DLD1 (cell line): ENCODE data around the gene EXOC4.

Source experiments
- in situ Hi-C: cut with HindIII; loops from 2 replicates; pipeline ENCODE4 v1.10.0; 2017; ENCODE audit warnings: low sequenced_read_pairs

Gene EXOC4

DNA sequence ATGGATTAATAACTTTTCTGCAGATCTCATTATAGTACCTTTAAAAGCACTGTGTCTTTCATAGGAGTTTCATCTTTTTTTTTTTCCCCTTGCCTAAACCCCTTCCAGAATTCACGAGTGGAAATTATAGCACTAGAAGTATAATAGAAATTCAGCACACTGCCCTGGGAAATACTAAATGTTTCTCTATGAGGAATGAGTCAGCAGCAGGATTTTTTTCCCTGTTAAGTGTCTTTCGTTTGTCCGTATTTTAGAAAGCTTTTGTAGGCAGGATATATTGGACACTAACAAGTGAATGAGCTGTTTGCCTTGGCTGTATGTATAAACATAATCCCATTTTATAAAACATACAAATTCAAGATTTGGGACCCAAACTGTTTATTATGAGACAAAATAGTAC, 105.8 kb downstream of the EXOC4 start:
- in situ Hi-C loops = no loop called here

DNA sequence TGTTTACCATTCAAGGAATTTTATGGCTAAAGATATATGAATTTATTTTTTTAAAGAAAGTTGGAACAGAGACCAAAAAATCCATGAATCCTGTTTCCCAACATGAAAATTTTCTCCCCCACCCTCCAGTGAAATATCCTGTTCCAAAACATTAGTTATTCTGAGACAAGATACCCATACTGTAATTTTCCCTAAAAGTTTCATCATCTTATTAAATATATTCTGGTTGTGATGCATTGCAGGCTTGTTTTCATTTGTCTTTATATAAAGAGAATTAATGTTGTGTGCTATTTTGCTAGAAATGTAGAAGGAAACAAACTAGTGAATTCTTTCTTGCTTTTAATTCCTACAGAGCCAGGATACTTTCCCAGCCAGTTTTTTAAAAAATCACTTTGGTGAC, 106.6 kb downstream of the EXOC4 start:
- in situ Hi-C loops = no loop called here

DNA sequence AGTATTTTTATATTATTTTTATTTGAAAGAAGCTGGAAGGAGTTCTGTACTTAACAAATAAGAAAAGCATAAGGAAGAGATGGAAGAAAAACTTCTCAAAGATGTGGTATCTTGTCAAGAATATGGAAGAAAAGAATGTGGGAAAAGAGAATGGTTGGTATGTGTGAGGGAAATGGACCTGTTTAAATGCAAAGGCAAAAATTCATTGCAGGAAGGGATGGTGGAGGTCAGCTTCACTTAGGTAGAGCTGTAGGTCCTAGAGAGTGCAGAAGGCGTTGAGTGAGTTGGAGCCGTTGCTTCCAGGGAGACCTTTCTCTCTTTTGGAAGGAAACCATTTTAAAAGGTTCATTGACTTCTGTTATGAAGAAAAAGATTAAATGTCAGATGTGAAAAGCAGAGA, 107.3 kb downstream of the EXOC4 start:
- in situ Hi-C loops = no loop called here

DNA sequence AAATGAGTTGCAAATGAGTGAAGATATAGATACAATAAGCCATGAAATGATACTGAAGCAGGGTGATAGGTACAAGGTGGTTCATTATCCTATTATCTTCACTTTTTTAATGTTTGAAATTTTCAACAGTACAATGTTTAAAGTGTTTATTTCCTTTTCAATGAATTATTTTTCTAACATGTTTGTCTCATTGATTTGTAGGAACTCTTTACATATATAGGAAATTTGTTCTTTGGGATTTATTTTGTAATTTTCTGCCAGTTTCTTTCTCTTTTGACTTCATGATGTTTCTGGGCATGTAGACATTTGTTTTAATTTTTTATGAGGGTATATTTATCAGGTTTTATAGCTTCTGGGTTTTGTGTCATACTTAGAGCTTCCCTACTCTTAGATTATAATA, 108.9 kb downstream of the EXOC4 start:
- in situ Hi-C loops = no loop called here

DNA sequence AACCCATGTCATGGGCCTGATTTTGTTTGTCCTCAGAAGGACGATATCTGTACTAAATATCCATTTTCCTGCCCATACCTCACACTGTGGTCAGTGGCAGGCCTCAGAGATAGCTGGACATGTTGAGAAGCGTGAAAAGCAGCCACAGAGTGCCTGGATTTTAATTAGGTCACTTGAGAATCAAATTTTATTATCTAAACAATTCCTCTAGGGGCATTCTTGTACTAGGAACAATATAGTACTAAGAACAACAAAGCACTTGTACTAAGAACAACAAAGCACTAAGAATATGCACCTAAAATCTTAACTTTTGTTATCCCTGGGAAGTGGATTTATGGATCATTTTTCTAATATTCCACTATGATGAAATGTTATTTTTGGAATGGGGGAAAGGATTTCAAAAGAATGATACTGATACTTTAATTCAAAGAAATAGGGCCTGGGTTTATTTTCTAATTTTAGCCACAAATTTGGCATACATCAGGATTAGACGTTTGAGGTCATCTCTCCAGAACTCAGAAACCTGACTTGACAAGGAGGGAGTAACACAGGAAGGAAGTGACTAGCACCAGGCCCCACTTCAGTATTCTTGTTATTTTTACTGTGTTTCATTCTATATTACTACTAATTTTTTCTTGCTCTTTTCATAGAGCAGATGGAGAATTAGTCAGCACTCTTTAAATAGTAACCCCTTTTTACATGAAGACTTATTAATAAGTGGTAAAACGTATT, 112.2 kb downstream of the EXOC4 start:
- in situ Hi-C loops = no loop called here

DNA sequence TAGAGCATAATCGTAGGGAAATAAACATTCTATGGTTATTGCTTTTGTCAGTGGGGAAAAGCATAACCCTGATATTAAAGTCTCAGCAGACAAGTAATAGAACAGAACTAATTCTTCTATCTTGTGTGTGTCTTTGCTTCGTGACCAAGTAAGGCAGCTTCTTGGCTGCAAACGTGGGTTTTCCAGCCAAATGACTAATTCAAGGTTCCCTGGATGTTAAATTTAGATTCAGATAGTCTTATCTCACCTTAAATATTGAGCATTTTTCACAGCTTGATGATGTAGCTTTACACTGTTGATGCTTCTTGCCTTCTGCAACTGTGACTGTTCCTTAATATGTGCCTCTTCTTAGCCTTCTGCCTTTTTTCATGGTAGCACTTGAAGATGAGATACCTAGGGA, 113.0 kb downstream of the EXOC4 start:
- in situ Hi-C loops = no loop called here

DNA sequence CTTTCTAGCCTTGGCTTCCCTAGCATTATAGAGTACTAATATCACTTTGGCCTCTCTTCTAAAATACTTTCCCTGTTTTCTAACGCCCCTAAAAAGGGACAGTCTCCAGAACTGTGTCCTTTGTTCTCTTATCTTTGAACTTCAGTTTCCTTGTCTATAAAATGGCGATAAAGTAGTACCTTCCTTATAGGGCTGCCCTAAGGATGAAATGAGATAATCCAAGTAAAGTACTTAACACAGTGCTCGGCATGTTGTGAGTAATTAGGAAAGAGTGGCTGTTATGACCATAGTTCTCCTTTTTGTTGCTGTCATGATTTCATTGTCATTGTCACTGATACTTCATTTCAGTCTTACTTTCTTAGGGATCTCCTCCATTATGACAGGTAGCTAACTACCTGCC, 114.7 kb downstream of the EXOC4 start:
- in situ Hi-C loops = no loop called here

DNA sequence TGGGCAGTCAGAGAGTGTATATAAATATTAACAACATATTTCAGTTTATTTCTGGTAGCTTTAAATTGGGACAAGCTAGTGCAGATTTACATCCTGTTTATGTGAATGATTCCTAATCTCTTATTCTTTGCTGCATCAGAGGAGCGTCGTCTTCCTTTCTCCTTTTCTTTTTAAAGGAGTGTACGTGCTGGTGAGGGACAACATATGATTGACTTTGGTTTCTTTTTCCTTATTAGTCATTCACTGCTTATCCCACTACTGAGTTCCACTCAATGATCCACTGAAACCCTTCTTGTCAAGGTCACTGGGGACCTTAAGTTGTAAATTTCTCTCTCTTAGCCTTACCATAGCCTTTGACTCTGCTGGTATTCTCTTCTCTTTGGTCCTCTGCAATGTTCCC, 116.3 kb downstream of the EXOC4 start:
- in situ Hi-C loops = no loop called here

DNA sequence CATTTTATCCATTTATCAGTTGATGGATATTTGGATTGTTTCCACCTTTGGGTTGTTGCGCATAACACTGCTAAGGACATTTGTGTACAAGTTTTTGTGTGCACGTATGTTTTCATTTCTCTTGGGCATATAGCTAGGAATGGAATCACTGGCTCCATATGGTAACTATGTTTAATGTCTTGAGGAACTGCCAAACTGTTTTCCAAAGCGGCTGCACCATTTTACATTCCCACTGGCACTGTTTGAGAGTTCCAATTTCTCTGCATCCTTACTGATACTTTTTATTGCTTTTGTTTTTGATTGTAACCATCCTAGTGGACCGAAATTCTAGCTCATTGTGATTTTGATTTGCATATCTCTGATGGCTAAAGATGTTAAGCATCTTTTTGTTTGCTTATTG, 118.7 kb downstream of the EXOC4 start:
- in situ Hi-C loops = no loop called here

DNA sequence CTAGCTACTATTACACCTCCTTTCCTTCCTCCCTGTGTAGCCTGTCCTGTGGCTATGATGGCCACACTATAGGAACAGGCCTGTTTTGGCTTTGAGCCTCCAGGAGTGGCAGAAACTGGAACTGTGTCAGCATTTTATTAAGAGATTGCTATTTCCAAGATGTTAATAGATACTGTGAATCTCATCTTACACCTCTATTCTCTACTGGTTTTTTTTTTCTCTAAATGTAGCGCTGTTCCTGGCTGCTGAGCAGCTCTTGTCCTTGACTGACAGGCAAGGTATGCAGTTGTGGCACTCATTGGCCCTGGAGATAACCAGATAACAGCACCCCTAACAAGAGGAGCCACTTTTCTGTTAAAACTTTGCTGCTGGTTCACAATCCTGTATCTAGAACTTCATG, 119.5 kb downstream of the EXOC4 start:
- in situ Hi-C loops = no loop called here

DNA sequence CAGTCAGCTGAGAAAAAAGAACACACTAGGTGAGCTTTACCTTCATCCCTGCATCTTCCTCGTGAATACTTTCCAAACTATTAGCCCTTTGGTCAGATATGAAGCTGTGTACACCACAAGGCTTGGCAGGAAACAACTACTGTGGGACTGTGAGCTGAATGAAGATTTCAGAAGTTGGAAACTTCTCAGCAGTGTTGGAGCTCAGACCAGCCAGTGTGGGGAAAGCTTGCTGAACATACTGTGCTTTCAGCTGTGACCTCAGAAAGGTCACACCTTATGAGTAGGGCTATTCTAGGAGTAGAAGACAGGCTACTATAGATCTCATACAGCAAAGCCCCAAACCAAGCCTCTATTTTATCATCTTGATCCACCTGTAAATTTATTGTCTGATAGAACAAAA, 123.6 kb downstream of the EXOC4 start:
- in situ Hi-C loops = no loop called here

DNA sequence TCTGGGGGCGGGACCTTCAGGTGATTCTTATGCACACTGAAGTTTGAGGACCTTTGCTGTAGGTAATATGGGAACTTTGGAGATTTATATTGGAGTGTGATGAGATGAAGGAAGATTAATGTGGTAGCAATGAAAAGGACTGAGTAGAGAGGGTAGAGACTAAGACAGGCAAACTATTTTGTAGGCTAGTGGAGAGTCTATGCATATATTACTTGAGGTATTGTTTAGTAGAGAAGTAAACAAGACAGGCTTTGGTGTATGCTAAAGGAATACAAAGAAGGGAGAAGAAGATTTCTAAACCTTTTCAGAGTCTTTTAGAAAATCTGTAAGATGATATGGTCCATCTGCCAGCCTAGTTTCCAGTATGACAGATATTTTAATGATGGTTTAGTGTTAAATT, 129.1 kb downstream of the EXOC4 start:
- in situ Hi-C loops = no loop called here

DNA sequence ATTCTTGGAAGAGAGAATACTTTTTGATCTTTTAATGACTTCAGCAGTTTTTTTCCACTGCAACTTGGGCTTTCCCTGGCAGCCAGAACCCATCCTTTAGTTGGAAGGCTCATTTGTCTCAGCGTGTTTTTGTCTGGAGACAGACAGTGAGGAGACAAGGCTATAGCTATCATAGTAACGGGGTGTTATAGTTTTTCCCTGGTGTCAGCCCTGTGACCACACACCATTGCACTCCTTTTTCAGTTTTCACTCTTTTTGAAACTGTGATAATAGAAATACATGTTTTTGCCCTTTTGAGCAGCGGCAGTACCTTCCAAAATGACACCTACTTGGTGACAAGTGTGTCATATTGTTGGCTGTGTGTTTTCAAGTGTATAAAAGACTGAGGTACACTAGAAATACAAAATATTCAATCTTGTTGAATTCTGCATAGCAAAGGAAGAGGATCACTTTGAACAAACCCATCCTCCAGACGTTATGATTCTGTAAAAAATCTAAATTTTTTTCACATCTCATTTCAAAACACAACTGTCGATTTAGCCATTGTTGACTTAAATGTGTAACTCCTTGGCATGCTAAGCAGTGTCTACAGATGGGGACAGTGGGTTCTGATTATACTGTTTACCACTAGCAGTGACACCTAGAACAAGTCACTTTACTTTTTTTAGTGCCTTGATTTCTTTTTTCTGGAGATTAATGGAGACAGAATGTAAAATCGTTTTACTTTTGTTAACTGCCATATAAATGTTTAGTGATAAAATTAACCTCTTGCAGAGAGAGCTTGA, 130.1 kb downstream of the EXOC4 start:
- in situ Hi-C loops = no loop called here

DNA sequence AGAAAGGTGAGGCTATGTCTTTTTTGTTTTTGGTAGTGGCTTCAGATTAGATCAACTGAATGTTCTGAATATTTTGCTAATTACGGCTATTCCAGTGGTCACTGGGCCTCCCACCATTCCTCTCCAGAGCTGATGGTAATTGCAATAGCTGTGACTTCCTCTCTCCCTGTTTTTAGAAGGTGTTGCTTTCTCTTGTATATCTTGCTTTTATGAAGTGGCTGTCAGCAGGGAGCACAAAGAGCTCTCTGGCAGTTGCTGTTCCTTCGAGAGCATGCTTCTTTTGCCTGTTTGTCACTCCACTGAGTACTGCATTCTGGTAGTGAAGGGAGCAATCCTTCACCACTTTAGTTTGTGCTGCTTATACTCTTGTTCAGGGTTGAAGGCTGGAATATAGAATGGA, 133.3 kb downstream of the EXOC4 start:
- in situ Hi-C loops = no loop called here

DNA sequence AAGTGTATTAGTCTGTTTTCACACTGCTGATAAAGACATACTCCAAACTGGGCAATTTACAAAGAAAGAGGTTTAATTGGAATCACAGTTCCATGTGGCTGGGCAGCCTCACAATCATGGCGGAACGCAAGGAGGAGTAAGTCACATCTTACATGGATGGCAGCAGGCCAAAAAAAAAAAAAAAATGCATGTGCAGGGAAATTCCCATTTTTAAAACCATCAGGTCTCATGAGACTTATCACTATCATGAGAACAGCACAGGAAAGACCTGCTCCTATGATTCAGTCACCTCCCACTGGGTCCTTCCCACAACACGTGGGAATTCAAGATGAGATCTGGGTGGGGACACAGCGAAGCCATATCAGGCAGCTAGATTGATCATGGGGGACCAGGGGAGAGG, 136.8 kb downstream of the EXOC4 start:
- in situ Hi-C loops = no loop called here

DNA sequence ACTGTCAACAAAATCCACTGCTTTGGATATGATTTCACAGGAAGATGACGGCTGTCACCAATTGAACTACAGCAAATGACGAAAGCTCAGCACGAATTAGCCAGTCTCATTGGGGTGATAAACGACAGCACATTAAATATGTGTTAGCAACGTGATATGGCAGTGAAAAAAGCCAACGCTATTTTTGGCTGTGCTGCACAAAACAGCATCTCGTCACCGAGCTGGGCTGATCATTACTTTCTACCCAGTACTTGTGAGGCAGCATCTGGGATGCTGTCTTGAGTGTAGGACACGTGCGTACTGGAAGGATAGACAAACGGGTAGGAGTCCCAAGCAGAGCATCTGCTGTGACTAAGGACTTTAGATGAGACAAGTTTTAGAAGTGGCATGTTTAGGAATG, 138.3 kb downstream of the EXOC4 start:
- in situ Hi-C loops = no loop called here

DNA sequence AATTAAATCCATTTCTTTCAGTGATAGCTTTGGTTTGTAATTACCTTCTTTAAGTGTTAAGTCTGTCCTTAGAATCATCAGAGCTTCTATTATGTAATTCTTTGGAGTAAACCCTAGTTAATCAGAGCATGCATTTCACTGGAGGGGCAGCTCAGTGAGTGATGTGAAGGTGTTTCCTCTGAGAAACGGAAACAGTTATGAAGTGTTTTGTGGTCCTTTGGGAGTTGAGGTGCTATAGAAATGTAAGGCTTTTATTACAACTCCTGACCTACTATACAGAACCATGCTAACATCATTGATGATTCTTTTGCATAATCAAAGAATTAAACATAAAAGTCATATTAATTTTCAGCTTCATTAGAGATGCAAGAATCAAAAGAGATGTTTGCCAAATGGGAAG, 141.5 kb downstream of the EXOC4 start:
- in situ Hi-C loops = no loop called here

DNA sequence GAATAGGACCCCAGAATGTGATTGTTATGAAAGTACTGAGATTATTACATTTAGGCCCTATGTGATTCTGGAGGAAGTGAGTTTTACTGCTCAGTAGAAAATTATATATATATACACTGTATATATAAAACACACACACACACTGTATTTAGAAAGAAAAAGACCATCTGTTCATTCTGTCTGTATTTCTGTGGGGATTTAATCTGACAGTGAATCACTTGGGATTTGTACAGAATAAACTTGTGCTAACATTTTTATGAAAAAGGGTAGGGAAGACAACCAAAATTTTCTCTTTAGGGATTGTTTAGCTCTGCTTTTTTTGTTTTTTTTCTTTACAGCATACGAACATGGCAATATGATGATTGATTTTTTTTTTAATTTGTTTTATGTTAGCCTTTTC, 142.7 kb downstream of the EXOC4 start:
- in situ Hi-C loops = no loop called here

DNA sequence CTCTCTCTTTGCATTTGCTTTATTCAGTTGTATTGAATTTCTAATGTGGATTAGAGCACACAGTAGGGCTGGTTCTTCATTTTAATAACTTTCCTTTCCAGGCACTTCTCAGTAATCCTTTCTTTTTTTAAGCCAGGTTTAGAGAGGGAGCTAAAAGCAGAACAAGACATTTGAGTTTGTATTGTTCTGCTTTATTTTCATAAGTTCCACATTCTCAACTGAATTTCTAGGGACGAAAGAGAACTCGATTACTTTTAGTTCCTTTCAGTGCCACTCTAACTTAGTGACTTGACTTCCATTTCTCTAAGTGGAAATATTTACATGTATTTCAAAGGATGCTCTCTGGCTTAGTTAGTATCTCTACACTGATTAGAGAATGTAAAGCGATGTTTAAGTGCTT, 145.6 kb downstream of the EXOC4 start:
- in situ Hi-C loops = no loop called here

DNA sequence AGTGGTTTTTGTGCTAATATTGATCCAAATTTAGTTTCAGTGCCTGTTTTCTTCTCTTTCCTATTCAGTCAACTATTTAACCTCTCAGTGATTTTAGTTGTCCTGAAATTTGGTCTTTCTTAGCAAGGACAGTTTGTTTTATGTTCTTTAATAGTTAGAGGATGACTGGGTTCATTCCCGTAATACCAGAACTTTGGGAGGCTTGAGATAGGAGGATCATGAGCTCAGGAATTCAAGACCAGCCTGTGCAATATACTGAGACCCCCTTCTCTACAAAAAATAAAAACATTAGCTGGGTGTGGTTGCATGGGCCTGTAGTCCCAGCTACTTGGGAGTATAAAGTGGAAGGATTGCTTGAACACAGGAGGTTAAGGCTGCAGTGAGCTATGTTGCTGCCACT, 148.3 kb downstream of the EXOC4 start:
- in situ Hi-C loops = no loop called here

DNA sequence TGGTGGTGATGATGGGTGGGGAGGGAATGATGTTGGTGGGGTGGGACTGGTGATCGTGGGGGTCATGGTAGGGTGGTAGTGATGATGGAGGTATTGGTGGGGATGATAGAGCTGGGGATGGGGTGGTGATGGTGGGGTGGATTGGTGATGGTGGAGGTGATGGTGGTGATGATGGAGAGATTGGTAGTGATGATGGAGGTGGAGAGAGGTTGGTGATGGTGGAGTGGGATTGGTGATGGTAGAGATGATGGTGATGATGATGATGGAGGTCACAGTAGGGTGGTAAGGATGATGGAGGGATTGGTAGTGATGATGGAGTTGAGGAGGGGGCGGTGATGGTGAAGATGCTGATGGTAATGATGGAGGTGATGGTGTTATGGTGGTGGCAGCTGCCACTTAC, 155.3 kb downstream of the EXOC4 start:
- in situ Hi-C loops = no loop called here

DNA sequence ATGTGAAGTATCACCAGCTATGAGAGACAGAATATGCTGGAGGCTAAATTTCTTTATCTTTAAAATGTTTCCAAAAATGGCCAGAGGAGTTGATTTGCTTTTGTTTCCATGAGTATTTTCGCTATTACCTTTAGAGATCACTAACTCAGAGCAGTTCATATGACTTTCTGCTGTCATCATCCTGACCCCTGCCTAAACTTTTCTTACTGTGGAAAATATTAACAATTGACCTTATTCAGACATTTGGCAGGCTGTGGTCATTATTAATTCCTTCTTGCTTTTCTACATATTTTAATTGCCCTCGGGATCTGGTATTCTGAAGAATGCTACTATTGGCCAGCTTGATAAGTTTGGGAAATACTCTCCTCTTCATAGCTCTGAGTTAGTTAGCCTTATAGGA, 156.5 kb downstream of the EXOC4 start:
- in situ Hi-C loops = no loop called here

DNA sequence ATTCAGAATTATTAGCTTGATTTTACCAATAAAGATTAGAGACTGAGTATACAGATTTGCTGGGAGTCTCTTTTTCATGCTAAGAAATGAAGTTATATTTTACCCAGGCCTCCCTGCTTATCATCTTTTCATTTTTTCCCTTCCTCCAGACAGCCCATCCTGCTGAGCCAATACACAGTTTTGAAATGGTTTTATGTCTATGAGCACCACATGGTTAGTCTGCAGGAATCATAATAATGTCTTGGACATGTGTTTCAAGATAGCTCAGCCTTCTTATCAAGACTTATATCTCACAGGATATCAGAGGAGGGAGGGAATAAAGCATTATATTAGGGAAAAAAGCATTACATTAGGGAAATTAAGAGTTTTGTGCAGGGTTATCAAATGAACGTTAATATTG, 157.1 kb downstream of the EXOC4 start:
- in situ Hi-C loops = no loop called here
